Right ventricle myocardium inferior (tissue), 1 donor: ENCODE measurements around the gene AGA. TPM values are rescaled to one million over a fixed set of nuclear protein-coding genes. Genes with fewer than 3 reads are reported as not detected.

Source experiments
- ATAC-seq: fragments of 200-7000 bp; cut with Tn5 transposase; one replicate; pipeline ENCODE4 v1.9.1; 2020; ENCODE audit warnings: mild to moderate bottlenecking, moderate library complexity
- DNase-seq: peaks from one replicate; pipeline ENCODE4 v3.0.0; 2021; ENCODE audit errors: missing footprints
- intact Hi-C: fragments of 100-400 bp; cut with DNase I; formaldehyde crosslinking; loops from one replicate; pipeline ENCODE4 v1.11.0; 2022
- long read RNA-seq: library from polyadenylated mRNA; unstranded; transcript quantifications from one replicate; pipeline ENCODE4 v2.0.0, GENCODE V29; 2021
- total RNA-seq: library from RNA; stranded (reverse); fragmentation: NEBNext Ultra II Directional; extraction: Animal tissue kit (Norgen Biotek cat#: 25700); gene quantifications from one replicate; pipeline ENCODE4 v1.2.1, GENCODE V29; 2021
- donor health status: DM: no; HTN: yes; CAD: no; lungs with severe emphysema.

AGA gene
- total RNA-seq: 8.8 TPM
- long read RNA-seq, partial matches to known transcripts: 0 of 4 reads
- long read RNA-seq, other reads (novel, unspliced or antisense): 1 of 4 reads

GRCh38 chr4:177441803-177442622 lies at the start of gene AGA:
AGA (minus strand) TSS chr4:177442437; CDS start chr4:177442375, 62 bp downstream.
- DNase-seq (peak; percentile 98), ATAC-seq (peak; percentile 99)
- intact Hi-C loops: no loop called here

DNA sequence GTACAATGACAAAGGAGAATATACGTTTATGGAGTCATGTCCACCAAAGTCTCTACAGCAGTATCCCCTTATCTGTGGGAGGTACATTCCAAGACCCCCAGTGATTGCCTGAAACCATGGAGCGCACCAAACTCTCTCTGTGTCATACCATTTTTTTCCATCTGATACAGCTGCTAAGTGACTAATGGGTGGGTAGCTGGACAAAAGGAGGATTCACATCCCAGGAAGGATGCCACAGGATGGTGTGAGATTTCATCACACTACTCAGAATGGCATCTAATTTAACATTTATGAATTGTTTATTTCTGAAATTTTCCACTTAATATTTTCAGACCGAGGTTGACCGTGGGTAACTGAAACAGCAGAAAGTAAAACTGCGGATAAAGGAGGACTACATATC lies 49.8 kb upstream of the AGA start:
- intact Hi-C loops: no loop called here
- ATAC-seq (no peak), DNase-seq (no peak)

- no peak for DNase-seq
- intact Hi-C loops: no loop called here
- ATAC-seq: no peak
Observed at GRCh38 chr4:177490769-177491168, 48.5 kb upstream of the AGA start.

GRCh38 chr4:177489471-177490246 lies 47.4 kb upstream of the AGA start:
- DNase-seq (no peak), ATAC-seq (no peak)
- intact Hi-C loops: no loop called here

- ATAC-seq (no peak), DNase-seq (no peak)
- intact Hi-C loops: no loop called here
Observed at GRCh38 chr4:177487977-177488376, 45.7 kb upstream of the AGA start.

DNA sequence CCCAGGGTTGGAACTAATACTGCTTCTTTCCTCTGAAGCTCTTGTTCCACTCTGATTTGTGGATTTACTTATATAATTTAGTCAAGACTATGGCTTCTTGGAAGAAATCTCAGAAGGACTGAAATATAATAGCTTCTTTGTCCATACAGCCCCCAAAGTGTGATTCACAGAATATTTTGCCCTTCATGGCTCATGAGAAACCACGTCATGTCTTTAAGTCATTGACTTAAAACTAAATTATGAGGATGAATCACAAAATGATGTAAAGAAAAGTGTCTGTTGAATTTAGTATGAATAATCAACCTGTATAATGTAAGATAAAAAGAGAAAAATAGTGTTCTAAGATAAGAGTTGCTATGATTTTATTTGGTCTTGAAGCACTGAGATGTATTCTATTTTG lies 43.3 kb upstream of the AGA start:
- DNase-seq: no peak

GRCh38 chr4:177484613-177485021 lies 42.4 kb upstream of the AGA start:
- DNase-seq (no peak), ATAC-seq (no peak)
- intact Hi-C loops: no loop called here

More for the DNA sequence above, 43.3 kb upstream of the AGA start:
- no peak for ATAC-seq
- intact Hi-C loops: no loop called here

GRCh38 chr4:177483760-177484159 lies 41.5 kb upstream of the AGA start:
- no peak for DNase-seq
- intact Hi-C loops: no loop called here
- no peak for ATAC-seq

GRCh38 chr4:177483271-177483670 lies 41.0 kb upstream of the AGA start:
- intact Hi-C loops: no loop called here
- ATAC-seq (no peak), DNase-seq (no peak)

- ATAC-seq (no peak), DNase-seq (no peak)
- intact Hi-C loops: no loop called here
Observed at GRCh38 chr4:177482367-177482766, 40.1 kb upstream of the AGA start.

GRCh38 chr4:177480795-177481194 lies 38.6 kb upstream of the AGA start:
- DNase-seq (no peak), ATAC-seq (no peak)
- intact Hi-C loops: no loop called here

DNA sequence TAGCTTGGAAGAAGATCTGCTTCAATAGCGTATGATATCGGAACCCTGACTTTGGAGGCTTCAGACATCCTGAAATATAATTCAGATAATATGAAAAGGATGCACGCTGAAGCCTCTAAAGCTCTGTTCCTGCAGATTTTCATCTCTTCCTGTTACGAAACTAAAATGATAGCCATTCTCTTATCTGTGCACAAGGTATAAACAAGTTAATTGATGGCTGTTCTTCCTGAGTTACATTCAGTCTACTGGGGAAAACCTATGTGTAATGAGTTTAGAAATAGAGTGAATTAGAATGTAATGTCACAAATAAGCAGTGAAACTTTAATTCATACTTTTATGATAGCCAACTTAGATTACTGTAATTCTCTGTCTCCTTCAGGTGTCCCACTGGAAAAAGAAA lies 36.8 kb upstream of the AGA start:
- DNase-seq (no peak), ATAC-seq (no peak)
- intact Hi-C loops: no loop called here

GRCh38 chr4:177478496-177478895 lies 36.3 kb upstream of the AGA start:
- DNase-seq: no peak
- ATAC-seq: no peak
- intact Hi-C loops: no loop called here

DNA sequence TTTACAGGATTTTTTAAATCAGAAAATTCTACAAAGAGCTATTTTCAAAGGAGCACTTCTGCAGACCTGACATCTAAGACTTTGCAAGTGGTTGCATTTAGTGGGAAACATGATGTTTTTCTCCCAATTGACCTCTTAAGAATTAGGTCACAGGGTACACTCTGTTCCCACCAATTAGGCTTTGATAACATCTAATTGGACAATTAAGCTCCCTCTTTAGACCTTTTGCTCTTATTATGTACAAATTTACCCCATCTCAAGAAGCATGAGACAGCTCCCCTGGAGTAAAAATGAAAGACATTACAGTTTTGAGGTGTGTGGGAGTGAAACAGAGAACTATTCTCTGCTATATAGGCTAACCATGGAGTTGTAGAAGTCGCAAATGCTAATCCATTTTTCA lies 31.8 kb upstream of the AGA start:
- DNase-seq: no peak
- intact Hi-C loops: no loop called here
- ATAC-seq: no peak

GRCh38 chr4:177464026-177464425 lies 21.8 kb upstream of the AGA start:
- ATAC-seq (no peak), DNase-seq (no peak)
- intact Hi-C loops: no loop called here

GRCh38 chr4:177461606-177462005 lies 19.4 kb upstream of the AGA start:
- no peak for DNase-seq

GRCh38 chr4:177460460-177460859 lies 18.2 kb upstream of the AGA start:
- ATAC-seq: no peak
- DNase-seq: no peak
- intact Hi-C loops: no loop called here

More at GRCh38 chr4:177461606-177462005, 19.4 kb upstream of the AGA start:
- intact Hi-C loops: no loop called here
- no peak for ATAC-seq

DNA sequence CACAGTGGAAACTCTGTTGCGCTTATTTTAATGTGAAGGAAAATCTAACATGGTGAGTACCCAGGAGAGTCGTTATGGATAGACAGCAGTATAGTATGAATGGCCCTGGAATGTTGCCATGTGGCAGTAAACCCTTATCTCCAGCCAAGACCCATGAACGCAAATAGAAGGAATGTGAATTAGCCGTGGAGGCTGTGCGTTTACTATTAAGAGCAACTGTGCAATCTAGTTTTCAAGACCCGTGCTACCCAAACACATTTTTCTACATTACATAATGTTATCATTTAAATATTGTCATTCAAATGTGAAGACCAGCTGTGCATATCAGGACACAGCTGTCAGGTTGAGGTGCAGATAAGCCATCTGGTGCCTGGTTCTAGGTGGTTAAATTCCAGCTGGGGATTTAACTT lies 13.3 kb upstream of the AGA start:
- ATAC-seq (no peak), DNase-seq (no peak)
- intact Hi-C loops: no loop called here

DNA sequence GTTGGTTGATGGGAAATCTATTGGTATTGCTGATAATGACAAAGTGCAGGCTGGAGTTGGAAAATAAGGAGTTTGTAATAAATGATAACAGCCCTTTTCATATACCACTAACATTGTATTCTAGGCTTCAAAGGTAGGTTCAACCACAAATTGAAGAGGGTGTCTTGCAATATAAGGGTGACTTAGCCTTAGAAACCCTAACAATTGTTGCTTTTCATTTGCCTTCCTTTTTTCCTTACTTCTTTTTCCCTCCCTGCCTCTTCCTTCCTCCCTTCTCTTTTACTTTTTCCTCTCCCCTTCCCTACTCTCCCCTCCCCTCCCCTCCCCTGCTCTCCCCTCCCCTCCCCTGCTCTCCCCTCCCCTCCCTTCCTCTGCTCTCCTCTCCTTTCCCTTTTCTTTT lies 10.9 kb upstream of the AGA start:
- ATAC-seq (no peak), DNase-seq (no peak)
- intact Hi-C loops: no loop called here

DNA sequence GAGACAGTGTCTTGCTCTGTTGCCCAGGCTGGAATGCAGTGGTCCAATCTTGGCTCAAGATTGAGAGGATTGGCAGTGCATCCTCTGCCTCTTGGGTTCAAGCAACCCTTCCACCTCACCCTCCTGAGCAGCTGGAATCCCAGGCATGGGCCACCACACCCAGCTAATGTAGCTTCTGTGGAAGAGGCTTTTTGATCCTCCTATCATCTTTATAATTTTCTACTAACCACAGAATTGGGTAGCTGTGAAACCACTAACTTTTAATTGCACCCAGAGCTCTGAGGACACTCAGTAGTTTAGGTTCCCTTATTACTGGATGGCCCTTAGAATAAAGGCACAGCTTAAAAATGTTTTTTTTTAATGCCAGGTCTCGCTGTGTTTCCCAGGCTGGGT lies 8.9 kb upstream of the AGA start:
- ATAC-seq (no peak), DNase-seq (no peak)
- intact Hi-C loops: no loop called here
